HUES64 (cell line): ENCODE measurements around the gene FMNL2.

Experiments used
- H3K27ac ChIP-seq: 2 replicates; pipeline ENCODE4 v1.7.0; 2013; ENCODE audit warnings: low read depth, low read length, inconsistent platforms
- H3K27me3 ChIP-seq: 2 replicates; pipeline ENCODE4 v1.6.1; 2013; ENCODE audit warnings: mild to moderate bottlenecking, low read length; ENCODE audit not compliant: insufficient read depth
- H3K36me3 ChIP-seq: 2 replicates; pipeline ENCODE4 v1.6.1; 2013; ENCODE audit warnings: mild to moderate bottlenecking, low read length; ENCODE audit not compliant: insufficient read depth
- H3K4me1 ChIP-seq: 2 replicates; pipeline ENCODE4 v1.6.1; 2013; ENCODE audit warnings: mild to moderate bottlenecking, low read length, moderate library complexity; ENCODE audit not compliant: insufficient read depth
- H3K4me3 ChIP-seq: 2 replicates; pipeline ENCODE4 v1.5.1; 2013; ENCODE audit warnings: mild to moderate bottlenecking, low read length, moderate library complexity
- H3K9ac ChIP-seq: 2 replicates; pipeline ENCODE4 v1.6.1; 2013; ENCODE audit warnings: mild to moderate bottlenecking, low read depth, low read length
- H3K9me3 ChIP-seq: 2 replicates; pipeline ENCODE4 v1.6.1; 2013; ENCODE audit warnings: low read depth, low read length; ENCODE audit not compliant: insufficient read depth
- WGBS: fragments of 150-250, 120-280 bp; methylation state at CpG from one replicate; pipeline ENCODE4 v1.1.7; 2013; ENCODE audit warnings: missing lambda C conversion rate; 5-methylcytosine and 5-hydroxymethylcytosine counted together

Gene FMNL2

GRCh38 chr2:152630466-152630865, 295.5 kb downstream of the FMNL2 start:
- H3K4me3 ChIP-seq = no peak overlapping the region
- H3K9ac ChIP-seq = no peak overlapping the region
- H3K36me3 ChIP-seq = peaks cover 81% of the 10 kb centered on the region
- no peaks in the 10 kb centered on the region for H3K9me3 ChIP-seq
- H3K4me1 ChIP-seq = no peaks in the 10 kb centered on the region
- 93% methylated on average over 4 of the region's 4 CpGs for WGBS
- H3K27me3 ChIP-seq = no peaks in the 10 kb centered on the region
- no peak overlapping the region for H3K27ac ChIP-seq

DNA sequence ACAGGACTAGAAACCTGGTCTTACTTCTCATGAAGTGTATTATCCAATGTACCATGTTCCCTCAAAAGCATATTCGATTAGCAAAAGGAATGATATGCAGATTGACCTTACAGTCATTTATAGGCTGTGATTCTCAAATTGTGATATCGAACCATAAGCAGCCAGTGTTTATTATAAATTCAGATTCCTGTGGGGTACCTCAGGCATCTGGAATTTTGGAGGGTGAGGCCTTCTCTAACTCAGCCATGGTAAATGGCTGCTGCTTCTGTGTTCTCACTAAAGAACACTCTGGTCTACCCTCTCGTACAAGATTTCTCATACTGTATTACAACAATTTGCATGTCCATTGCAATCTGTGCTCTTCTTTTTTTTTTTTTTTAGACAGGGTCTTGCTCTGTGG, 297.8 kb downstream of the FMNL2 start:
- Histone ChIP-seq H3K36me3 (peaks cover 81% of the 10 kb centered on the region), H3K4me1 (no peaks in the 10 kb centered on the region), H3K9ac (no peak overlapping the region), H3K9me3 (no peaks in the 10 kb centered on the region), H3K4me3 (no peak overlapping the region), H3K27me3 (no peaks in the 10 kb centered on the region), H3K27ac (no peak overlapping the region)
- 98% methylated on average over 3 of the region's 3 CpGs for WGBS

GRCh38 chr2:152635635-152636298, 300.8 kb downstream of the FMNL2 start:
- Histone ChIP-seq H3K4me1 (no peaks in the 10 kb centered on the region), H3K9me3 (no peaks in the 10 kb centered on the region), H3K36me3 (peaks cover 80% of the 10 kb centered on the region), H3K9ac (no peak overlapping the region), H3K4me3 (no peak overlapping the region), H3K27me3 (no peaks in the 10 kb centered on the region), H3K27ac (no peak overlapping the region)
- WGBS = 36% methylated on average over 5 of the region's 5 CpGs

DNA sequence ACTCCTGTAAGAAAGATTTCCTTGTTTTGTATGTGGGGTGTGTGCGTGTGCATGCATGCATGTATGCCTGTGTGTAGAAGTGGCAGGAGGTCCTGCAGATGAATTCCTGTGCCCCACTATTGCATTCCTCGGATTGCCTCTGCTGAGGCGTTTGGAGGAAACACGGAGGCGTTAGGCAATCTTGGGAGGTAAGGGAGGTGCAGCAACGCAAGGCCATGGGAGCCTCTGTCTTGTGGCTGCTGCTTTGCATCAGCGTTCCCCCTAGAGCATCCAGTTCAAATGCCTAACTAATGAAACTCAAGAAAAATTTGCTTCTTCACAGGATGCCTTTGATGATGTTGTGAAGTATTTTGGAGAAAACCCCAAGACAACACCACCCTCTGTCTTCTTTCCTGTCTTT, 302.3 kb downstream of the FMNL2 start:
- Histone ChIP-seq H3K27ac (no peak overlapping the region), H3K36me3 (peaks cover 78% of the 10 kb centered on the region), H3K9ac (no peak overlapping the region)

GRCh38 chr2:152638056-152638455, 303.1 kb downstream of the FMNL2 start:
- no peak overlapping the region for H3K4me3 ChIP-seq
- peaks cover 74% of the 10 kb centered on the region for H3K36me3 ChIP-seq
- no peak overlapping the region for H3K9ac ChIP-seq
- 100% methylated on average over 1 of the region's 2 CpGs for WGBS
- H3K27ac ChIP-seq = no peak overlapping the region
- H3K4me1 ChIP-seq = no peaks in the 10 kb centered on the region
- no peaks in the 10 kb centered on the region for H3K27me3 ChIP-seq
- H3K9me3 ChIP-seq = no peaks in the 10 kb centered on the region

More for the DNA sequence above, 302.3 kb downstream of the FMNL2 start:
- Histone ChIP-seq H3K9me3 (no peaks in the 10 kb centered on the region), H3K27me3 (no peaks in the 10 kb centered on the region), H3K4me3 (no peak overlapping the region), H3K4me1 (no peaks in the 10 kb centered on the region)
- WGBS = 95% methylated on average over 7 of the region's 7 CpGs

DNA sequence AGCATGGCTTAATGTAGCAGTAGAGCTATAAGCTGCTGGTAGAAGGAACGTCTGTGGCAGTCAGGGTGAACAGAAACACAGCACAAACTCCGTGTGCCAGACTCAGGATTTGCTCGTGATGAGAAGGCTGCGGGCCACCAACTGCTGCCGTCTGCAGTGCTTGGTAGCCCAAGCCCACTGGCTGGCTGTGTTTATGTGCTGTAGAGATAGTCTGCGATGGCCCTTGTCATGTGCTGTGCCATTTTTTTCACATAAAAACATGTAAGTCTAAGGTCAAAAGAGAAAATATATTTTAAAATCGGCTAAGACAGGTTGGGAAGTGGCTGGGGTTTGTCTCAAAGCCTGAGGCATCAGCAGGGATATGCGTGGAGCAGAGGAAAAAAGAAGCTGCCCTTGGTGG, 303.6 kb downstream of the FMNL2 start:
- H3K36me3 ChIP-seq = peaks cover 74% of the 10 kb centered on the region
- H3K4me3 ChIP-seq = no peak overlapping the region

DNA sequence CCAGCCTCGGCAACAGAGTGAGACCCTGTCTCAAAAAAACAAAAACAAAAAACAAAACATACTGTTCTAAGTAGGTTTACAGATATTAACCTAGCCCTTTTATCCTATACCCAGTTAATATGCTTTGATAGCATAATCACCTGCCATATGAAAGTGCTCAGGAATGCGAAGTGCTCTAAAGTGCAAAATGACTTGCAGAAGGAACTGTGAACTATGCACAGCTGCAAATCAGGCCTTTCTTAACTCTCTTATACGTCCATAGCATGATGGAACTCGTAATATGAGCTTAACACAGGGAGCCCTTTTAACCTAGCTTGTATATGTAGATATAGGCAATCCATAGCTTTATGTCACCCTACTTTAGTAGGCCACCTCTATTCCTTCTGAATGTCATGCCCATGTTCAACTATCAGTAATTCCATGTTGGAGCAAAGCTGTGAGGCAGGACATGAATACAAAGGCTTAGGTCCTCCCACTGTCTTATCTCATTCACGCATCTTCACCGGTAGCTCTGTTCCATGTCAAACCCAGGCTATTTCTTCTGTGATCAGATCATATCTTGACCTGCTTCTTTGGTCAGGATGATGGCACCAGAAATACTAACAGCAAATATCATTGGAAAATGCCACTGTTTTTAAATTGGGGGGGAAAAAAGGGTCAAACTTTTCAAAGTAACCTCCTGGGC, 309.4 kb downstream of the FMNL2 start:
- Histone ChIP-seq H3K27ac (no peak overlapping the region), H3K9me3 (no peaks in the 10 kb centered on the region), H3K36me3 (peaks cover 64% of the 10 kb centered on the region), H3K4me1 (peaks cover 19% of the 10 kb centered on the region), H3K27me3 (no peaks in the 10 kb centered on the region), H3K4me3 (no peak overlapping the region), H3K9ac (no peak overlapping the region)
- 95% methylated on average over 6 of the region's 6 CpGs for WGBS

More for the DNA sequence above, 303.6 kb downstream of the FMNL2 start:
- Histone ChIP-seq H3K27me3 (no peaks in the 10 kb centered on the region), H3K27ac (no peak overlapping the region), H3K4me1 (no peaks in the 10 kb centered on the region), H3K9ac (no peak overlapping the region), H3K9me3 (no peaks in the 10 kb centered on the region)
- 80% methylated on average over 8 of the region's 8 CpGs for WGBS

DNA sequence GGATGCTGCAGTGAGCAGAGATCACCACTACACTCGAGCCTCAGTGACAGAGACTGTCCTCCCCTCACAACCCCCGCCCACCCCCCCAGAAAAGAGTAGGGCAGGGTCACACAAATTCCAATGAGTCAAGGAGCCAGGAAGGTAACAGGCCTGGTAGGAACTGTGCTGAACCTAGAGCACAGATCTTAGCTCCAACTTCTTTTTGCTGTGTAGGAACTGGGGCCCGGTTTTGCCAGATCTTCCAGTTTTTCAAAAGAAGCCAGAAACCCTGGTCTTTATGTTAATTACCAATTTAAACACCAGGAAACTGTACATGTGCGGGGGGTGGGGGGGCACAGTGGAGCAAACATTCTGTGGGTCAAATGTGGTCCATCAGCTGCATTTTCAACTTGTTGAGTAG, 311.3 kb downstream of the FMNL2 start:
- 91% methylated on average over 3 of the region's 4 CpGs for WGBS

GRCh38 chr2:152646775-152647174, 311.8 kb downstream of the FMNL2 start:
- no peak overlapping the region for H3K9ac ChIP-seq
- H3K36me3 ChIP-seq = peaks cover 50% of the 10 kb centered on the region
- H3K27me3 ChIP-seq = no peaks in the 10 kb centered on the region
- no peak overlapping the region for H3K27ac ChIP-seq
- no peaks in the 10 kb centered on the region for H3K9me3 ChIP-seq
- H3K4me3 ChIP-seq = no peak overlapping the region
- H3K4me1 ChIP-seq = peaks cover 20% of the 10 kb centered on the region
- 98% methylated on average over 3 of the region's 3 CpGs for WGBS

More for the DNA sequence above, 311.3 kb downstream of the FMNL2 start:
- Histone ChIP-seq H3K27me3 (no peaks in the 10 kb centered on the region), H3K4me1 (peaks cover 20% of the 10 kb centered on the region), H3K4me3 (no peak overlapping the region), H3K27ac (no peak overlapping the region), H3K9me3 (no peaks in the 10 kb centered on the region), H3K36me3 (peaks cover 54% of the 10 kb centered on the region), H3K9ac (no peak overlapping the region)

DNA sequence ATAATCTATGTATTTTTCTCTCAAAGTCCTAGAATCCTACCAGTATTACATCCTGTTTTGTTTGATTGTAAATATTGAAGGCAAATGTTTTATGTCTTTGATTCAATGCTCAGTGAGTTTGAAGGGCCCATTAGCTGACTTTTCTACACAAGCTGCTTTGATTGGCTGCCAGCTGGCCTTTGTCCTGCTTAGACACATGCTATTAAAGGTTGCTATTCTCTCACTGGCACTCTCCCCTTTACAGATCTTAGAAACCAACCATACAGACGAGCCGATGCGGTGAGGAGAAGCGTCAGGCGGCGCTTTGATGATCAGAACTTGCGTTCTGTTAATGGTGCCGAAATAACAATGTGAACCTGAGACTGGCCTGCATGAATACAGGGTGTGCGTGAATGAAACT, 312.6 kb downstream of the FMNL2 start:
- H3K9me3 ChIP-seq = no peaks in the 10 kb centered on the region
- 93% methylated on average over 9 of the region's 9 CpGs for WGBS
- H3K4me3 ChIP-seq = no peak overlapping the region
- no peaks in the 10 kb centered on the region for H3K27me3 ChIP-seq
- no peak overlapping the region for H3K9ac ChIP-seq
- peaks cover 48% of the 10 kb centered on the region for H3K36me3 ChIP-seq
- H3K4me1 ChIP-seq = peaks cover 25% of the 10 kb centered on the region
- no peak overlapping the region for H3K27ac ChIP-seq

- H3K27me3 ChIP-seq = no peaks in the 10 kb centered on the region
- H3K9me3 ChIP-seq = no peaks in the 10 kb centered on the region
- peaks cover 25% of the 10 kb centered on the region for H3K4me1 ChIP-seq
- H3K27ac ChIP-seq = no peak overlapping the region
- 44% methylated on average over 2 of the region's 2 CpGs for WGBS
- peaks cover 49% of the 10 kb centered on the region for H3K36me3 ChIP-seq
- H3K9ac ChIP-seq = no peak overlapping the region
- no peak overlapping the region for H3K4me3 ChIP-seq
Measured at GRCh38 chr2:152648336-152648735, 313.4 kb downstream of the FMNL2 start.
